GF-D8 (cell line): ENCODE results near the gene UPF2.
"Not testable (repeated sequence)": the region's sequence is repeated elsewhere in the genome, so short reads cannot be mapped to it uniquely, and the experiment has no call there.

Experiments used
- DNase-seq: peaks from one replicate; lab custom pipeline; 2025; lab: John Stamatoyannopoulos, UW

Gene UPF2, protein sequence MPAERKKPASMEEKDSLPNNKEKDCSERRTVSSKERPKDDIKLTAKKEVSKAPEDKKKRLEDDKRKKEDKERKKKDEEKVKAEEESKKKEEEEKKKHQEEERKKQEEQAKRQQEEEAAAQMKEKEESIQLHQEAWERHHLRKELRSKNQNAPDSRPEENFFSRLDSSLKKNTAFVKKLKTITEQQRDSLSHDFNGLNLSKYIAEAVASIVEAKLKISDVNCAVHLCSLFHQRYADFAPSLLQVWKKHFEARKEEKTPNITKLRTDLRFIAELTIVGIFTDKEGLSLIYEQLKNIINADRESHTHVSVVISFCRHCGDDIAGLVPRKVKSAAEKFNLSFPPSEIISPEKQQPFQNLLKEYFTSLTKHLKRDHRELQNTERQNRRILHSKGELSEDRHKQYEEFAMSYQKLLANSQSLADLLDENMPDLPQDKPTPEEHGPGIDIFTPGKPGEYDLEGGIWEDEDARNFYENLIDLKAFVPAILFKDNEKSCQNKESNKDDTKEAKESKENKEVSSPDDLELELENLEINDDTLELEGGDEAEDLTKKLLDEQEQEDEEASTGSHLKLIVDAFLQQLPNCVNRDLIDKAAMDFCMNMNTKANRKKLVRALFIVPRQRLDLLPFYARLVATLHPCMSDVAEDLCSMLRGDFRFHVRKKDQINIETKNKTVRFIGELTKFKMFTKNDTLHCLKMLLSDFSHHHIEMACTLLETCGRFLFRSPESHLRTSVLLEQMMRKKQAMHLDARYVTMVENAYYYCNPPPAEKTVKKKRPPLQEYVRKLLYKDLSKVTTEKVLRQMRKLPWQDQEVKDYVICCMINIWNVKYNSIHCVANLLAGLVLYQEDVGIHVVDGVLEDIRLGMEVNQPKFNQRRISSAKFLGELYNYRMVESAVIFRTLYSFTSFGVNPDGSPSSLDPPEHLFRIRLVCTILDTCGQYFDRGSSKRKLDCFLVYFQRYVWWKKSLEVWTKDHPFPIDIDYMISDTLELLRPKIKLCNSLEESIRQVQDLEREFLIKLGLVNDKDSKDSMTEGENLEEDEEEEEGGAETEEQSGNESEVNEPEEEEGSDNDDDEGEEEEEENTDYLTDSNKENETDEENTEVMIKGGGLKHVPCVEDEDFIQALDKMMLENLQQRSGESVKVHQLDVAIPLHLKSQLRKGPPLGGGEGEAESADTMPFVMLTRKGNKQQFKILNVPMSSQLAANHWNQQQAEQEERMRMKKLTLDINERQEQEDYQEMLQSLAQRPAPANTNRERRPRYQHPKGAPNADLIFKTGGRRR

GRCh38 chr10:12042797-12043651, at the start of gene UPF2:
TSS of gene UPF2 (minus strand) at chr10:12042809. CDS start at chr10:12035423, 7,386 bp downstream.
- peak; percentile 98 for DNase-seq

DNA sequence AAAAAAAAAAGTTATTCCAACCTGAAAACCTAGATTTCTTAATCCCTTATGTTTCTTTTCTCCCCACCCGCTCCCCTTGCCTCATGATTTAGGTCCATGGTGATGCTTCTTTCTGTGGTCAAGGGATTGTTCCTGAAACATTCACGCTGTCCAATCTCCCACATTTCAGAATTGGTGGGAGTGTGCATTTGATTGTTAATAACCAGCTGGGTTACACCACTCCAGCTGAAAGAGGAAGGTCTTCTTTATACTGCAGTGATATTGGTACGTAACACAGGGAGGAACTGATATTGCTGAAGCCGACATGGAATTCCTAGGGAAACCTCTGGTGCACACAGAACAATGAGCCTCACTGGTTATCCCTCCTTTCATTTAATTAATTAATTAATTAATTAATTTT, 48.8 kb upstream of the UPF2 start:
- DNase-seq = no peak

DNA sequence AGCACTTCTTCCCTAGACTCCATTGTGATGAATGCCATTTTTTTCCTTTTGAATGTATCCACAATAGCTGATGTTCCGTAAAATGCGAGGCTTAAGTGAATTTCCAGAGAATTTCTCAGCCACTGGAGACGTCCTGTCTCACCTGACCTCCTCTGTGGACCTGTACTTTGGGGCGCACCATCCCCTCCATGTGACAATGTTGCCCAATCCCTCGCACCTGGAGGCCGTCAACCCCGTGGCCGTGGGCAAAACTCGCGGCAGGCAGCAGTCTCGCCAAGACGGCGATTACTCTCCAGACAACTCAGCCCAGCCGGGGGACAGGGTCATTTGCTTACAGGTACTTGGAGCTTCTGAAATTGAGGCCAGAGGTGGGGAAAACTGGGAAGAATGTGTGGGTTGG, 46.3 kb upstream of the UPF2 start:
- DNase-seq = no peak

DNA sequence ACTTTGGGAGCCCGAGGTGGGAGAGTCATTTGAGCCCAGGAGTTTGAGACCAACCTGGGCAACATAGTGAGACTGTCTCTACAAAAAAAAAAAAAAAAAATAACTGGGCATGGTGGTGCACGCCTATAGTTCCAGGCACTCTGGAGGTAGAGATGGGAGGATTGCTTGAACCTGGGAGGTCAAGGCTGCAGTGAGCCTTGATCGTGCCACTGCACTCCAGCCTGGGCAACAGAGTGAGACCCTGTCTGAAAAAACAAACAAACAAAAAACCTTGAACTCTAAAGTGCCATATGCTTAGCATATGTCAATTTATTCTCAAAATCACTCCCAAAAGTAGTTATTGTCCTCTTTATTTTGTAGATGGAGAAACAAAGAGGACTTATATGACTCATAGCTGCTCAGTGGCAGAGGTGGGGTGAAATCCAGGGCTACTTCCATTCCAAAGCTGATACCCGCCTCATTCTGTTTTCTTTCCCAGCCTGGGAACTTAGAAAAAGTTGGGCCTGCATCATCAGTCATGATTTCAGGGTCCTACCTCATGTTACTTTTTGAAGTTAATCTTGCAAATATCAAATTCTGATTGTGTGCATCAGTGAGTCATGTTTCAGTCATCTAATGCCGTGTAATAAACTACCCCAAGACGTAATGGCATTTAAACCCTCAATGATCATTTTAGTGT, 39.4 kb upstream of the UPF2 start:
- no peak for DNase-seq

GRCh38 chr10:12081470-12081869, 38.9 kb upstream of the UPF2 start:
- DNase-seq = no peak

- peak; percentile 11 for DNase-seq
Measured at GRCh38 chr10:12077580-12078180, 35.1 kb upstream of the UPF2 start.

DNA sequence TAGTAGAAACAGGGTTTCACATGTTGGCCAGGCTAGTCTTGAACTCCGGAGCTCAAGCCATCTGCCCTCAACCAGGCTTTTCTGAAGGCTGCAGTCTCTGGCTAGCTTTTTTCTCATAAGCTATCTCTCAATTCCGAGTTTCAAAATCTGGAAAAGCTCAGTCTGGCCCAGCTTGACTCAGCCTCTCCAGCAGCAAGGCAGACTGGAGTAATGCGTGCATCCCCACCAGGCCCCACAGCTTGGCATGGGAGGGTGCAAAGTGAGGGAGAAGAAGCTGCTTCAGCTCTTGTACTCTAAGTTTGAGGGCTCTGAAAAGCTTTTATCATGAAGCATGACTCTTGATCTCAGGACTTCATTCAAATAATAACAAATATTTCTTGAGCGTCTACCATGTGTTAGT, 30.9 kb upstream of the UPF2 start:
- DNase-seq = no peak

GRCh38 chr10:12071441-12071840, 28.8 kb upstream of the UPF2 start:
- DNase-seq = not testable (repeated sequence)

- DNase-seq = peak; percentile 91
Measured at GRCh38 chr10:12068449-12069269, 26.1 kb upstream of the UPF2 start, which contains the start of gene DHTKD1. TSS of gene DHTKD1 (plus strand) at chr10:12068954. CDS start at chr10:12069034, 80 bp downstream.

GRCh38 chr10:12067336-12067735, 24.7 kb upstream of the UPF2 start:
- no peak for DNase-seq

DNA sequence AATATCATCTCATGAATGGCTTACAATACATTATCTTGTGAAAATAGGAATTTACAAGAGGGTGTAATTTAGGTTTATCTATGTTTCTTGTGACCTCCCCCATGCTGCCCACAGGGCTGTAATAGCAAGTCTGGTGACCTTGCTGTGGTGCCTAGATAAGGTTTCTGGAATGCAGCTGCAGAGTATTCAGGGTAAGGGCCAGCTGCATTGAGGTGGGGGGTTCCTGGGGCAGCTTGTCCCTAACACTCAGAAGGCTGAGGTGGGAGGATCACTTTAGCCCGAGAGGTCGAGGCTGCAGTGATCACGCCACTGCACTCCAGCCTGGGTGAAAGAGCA, 20.8 kb upstream of the UPF2 start:
- no peak for DNase-seq

- no peak for DNase-seq
Measured at GRCh38 chr10:12062754-12063482, 20.3 kb upstream of the UPF2 start.

GRCh38 chr10:12061124-12061523, 18.5 kb upstream of the UPF2 start:
- no peak for DNase-seq

- DNase-seq = no peak
Measured at GRCh38 chr10:12056748-12057147, 14.1 kb upstream of the UPF2 start.

GRCh38 chr10:12055732-12056131, 13.1 kb upstream of the UPF2 start:
- no peak for DNase-seq

DNA sequence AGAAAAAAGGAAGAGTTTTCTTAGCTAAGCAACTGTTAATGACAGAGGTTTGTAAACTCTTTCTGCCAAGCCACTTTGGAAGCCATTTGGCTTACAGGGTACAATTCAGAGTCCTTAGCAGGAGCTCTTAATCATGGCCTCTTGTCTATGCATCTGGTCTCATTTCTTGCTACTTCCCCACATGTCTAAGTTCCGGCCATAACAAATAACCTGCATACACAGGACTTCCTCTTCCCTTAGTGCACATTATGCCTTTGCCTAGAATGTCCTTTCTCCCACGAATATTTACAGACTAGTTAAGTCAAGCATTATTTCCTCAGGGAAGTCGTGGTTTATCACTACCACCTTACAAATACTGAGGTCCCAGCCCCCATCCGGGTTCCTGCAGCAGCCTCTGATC, 8.6 kb upstream of the UPF2 start:
- DNase-seq = peak; percentile 69

DNA sequence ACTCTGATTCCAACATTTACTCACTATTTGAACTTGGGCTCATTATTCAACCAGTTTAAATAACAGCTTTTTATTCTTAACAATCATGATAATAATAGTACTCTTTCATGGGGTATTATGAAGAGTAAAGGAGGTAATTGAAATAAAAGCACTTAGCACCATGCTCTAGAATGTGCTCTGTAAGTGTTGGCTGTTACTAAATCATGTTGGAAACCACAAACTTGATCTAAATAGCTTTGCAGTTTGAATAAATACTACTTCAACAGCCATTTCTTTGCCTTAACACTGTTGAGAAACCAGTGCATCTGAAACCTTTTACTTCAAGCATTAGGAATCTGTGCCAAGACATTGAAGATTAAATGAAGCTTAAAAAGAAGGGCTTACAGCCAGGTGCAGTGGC, 7.9 kb upstream of the UPF2 start:
- DNase-seq = no peak

GRCh38 chr10:12048547-12048946, 5.9 kb upstream of the UPF2 start:
- no peak for DNase-seq

- no peak for DNase-seq
Measured at GRCh38 chr10:12045596-12045995, 3.0 kb upstream of the UPF2 start.
